ENCODE data around the gene UACA. TPM values are rescaled to one million over a fixed set of nuclear protein-coding genes. Genes with fewer than 3 reads are reported as not detected.

UACA gene
- total RNA-seq, 1 donor from 2014 or later: 5.2 TPM

GRCh38 chr15:70766597-70766996, 3.2 kb upstream of the UACA start:
- Mint-ChIP-seq H3K27ac (ENCODE audit: unreplicated experiment) (peak overlapping the region; percentile 39), H3K36me3 (ENCODE audit: unreplicated experiment) (no peaks in the 10 kb centered on the region), H3K9me3 (ENCODE audit: unreplicated experiment) (no peaks in the 10 kb centered on the region), H3K4me3 (ENCODE audit: unreplicated experiment) (no peak overlapping the region), H3K27me3 (ENCODE audit: unreplicated experiment) (peaks cover 2% of the 10 kb centered on the region), H3K4me1 (ENCODE audit: low read depth, unreplicated experiment) (peaks cover 2% of the 10 kb centered on the region)
- DNase-seq: no peak
- no peak for TF ChIP-seq CTCF (IDR thresholded peaks at IDR 0.05; ENCODE audit: partially characterized antibody, unreplicated experiment)

GRCh38 chr15:70765504-70766281, 2.3 kb upstream of the UACA start:
- H3K36me3 Mint-ChIP-seq (ENCODE audit: unreplicated experiment): no peaks in the 10 kb centered on the region
- TF ChIP-seq CTCF (IDR thresholded peaks at IDR 0.05; ENCODE audit: partially characterized antibody, unreplicated experiment): no peak
- H3K4me1 Mint-ChIP-seq (ENCODE audit: low read depth, unreplicated experiment): peaks cover 2% of the 10 kb centered on the region
- H3K27me3 Mint-ChIP-seq (ENCODE audit: unreplicated experiment): peaks cover 2% of the 10 kb centered on the region
- H3K27ac Mint-ChIP-seq (ENCODE audit: unreplicated experiment): no peak overlapping the region
- no peak overlapping the region for H3K4me3 Mint-ChIP-seq (ENCODE audit: unreplicated experiment)
- no peak for DNase-seq
- H3K9me3 Mint-ChIP-seq (ENCODE audit: unreplicated experiment): no peaks in the 10 kb centered on the region

- Mint-ChIP-seq H3K4me3 (ENCODE audit: unreplicated experiment) (peak overlapping the region; percentile 98), H3K27ac (ENCODE audit: unreplicated experiment) (peak overlapping the region; percentile 57), H3K27me3 (ENCODE audit: unreplicated experiment) (peaks cover 2% of the 10 kb centered on the region), H3K9me3 (ENCODE audit: unreplicated experiment) (no peaks in the 10 kb centered on the region), H3K36me3 (ENCODE audit: unreplicated experiment) (no peaks in the 10 kb centered on the region), H3K4me1 (ENCODE audit: low read depth, unreplicated experiment) (peaks cover 2% of the 10 kb centered on the region)
- TF ChIP-seq CTCF (IDR thresholded peaks at IDR 0.05; ENCODE audit: partially characterized antibody, unreplicated experiment): no peak
- no peak for DNase-seq
Observed at GRCh38 chr15:70763950-70764730, 782 bp upstream of the UACA start.

- TF ChIP-seq CTCF (IDR thresholded peaks at IDR 0.05; ENCODE audit: partially characterized antibody, unreplicated experiment): no peak
- no peaks in the 10 kb centered on the region for H3K9me3 Mint-ChIP-seq (ENCODE audit: unreplicated experiment)
- H3K27me3 Mint-ChIP-seq (ENCODE audit: unreplicated experiment): peaks cover 2% of the 10 kb centered on the region
- peak; percentile 35 for DNase-seq
- peaks cover 2% of the 10 kb centered on the region for H3K4me1 Mint-ChIP-seq (ENCODE audit: low read depth, unreplicated experiment)
- peak overlapping the region; percentile 86 for H3K4me3 Mint-ChIP-seq (ENCODE audit: unreplicated experiment)
- no peak overlapping the region for H3K27ac Mint-ChIP-seq (ENCODE audit: unreplicated experiment)
- H3K36me3 Mint-ChIP-seq (ENCODE audit: unreplicated experiment): no peaks in the 10 kb centered on the region
Observed at GRCh38 chr15:70762469-70763119, 764 bp downstream of the UACA start.
